AG04450 (cell line): ENCODE results near the gene TES. TPM values are rescaled to one million over a fixed set of nuclear protein-coding genes. Genes with fewer than 3 reads are reported as not detected.

Experiments used
- CTCF ChIA-PET: fragments of 300-600, 350-600 bp; formaldehyde crosslinking; extraction: SDS; loops from one replicate; lab custom pipeline; 2022; ENCODE audit warnings: antibody characterized with exemption, inconsistent platforms; lab: Charles Lee
- POLR2A ChIA-PET: fragments of 350-600 bp; formaldehyde crosslinking; extraction: SDS; loops from one replicate; lab custom pipeline; 2021; ENCODE audit warnings: antibody characterized with exemption, inconsistent platforms; lab: Yijun Ruan, JAX
- DNase-seq: peaks from one replicate; pipeline ENCODE4 v3.0.0-alpha.2; 2011; ENCODE audit warnings: low read depth, low spot score
- H3K27ac ChIP-seq: one replicate; pipeline ENCODE4 v1.5.1; 2012; ENCODE audit warnings: low read depth, low read length, control low read depth
- H3K27me3 ChIP-seq: one replicate; pipeline ENCODE4 v1.6.0; 2012; ENCODE audit warnings: low read length; ENCODE audit not compliant: control insufficient read depth, insufficient read depth
- H3K4me3 ChIP-seq: 2 replicates; pipeline ENCODE4 v1.5.1; 2011; ENCODE audit warnings: mild to moderate bottlenecking, low read depth, low read length, control low read depth
- H3K9me3 ChIP-seq: 2 replicates; pipeline ENCODE4 v1.5.1; 2012; ENCODE audit warnings: low read length; ENCODE audit not compliant: control insufficient read depth, insufficient read depth
- CTCF ChIP-seq: IDR thresholded peaks from 2 replicates; pipeline ENCODE4 v1.5.1; 2011; ENCODE audit warnings: low read depth, low read length, control low read depth, inconsistent platforms
- polyA plus RNA-seq: library from polyadenylated mRNA; depleted of rRNA; stranded (reverse); fragments of >200 nt; gene quantifications from 2 replicates; pipeline ENCODE4 v1.2.3, GENCODE V29; 2011

Gene TES
- polyA plus RNA-seq, 1 experiment = 152 TPM

- Histone ChIP-seq H3K4me3 (no peak overlapping the region), H3K27ac (no peak overlapping the region), H3K9me3 (no peaks in the 10 kb centered on the region), H3K27me3 (no peaks in the 10 kb centered on the region)
- no peak for TF ChIP-seq CTCF
- no peak for DNase-seq
- ChIA-PET CTCF (interaction anchor here (0.6 to 2.9 kb wide), 4 partner anchors 22 to 306 kb away, joined by 3 to 8 read pairs (median 4); no protein-coding TSS in a partner anchor), POLR2A (interaction anchor here (1.4 kb wide), 1 partner anchor 13 kb away, joined by 3 read pairs; no protein-coding TSS in a partner anchor)
These were observed 74.9 kb downstream of the TES start for GRCh38 chr7:116285252-116285651.

GRCh38 chr7:116290740-116291139, 80.4 kb downstream of the TES start:
- H3K4me3 ChIP-seq = no peak overlapping the region
- TF ChIP-seq CTCF = no peak
- CTCF ChIA-PET = no interaction called here
- DNase-seq = no peak
- H3K27me3 ChIP-seq = no peaks in the 10 kb centered on the region
- POLR2A ChIA-PET = no interaction called here
- H3K27ac ChIP-seq = no peak overlapping the region
- H3K9me3 ChIP-seq = no peaks in the 10 kb centered on the region

- ChIA-PET POLR2A (no interaction called here), CTCF (no interaction called here)
- no peak for TF ChIP-seq CTCF
- no peaks in the 10 kb centered on the region for H3K27me3 ChIP-seq
- no peak overlapping the region for H3K4me3 ChIP-seq
- no peak overlapping the region for H3K27ac ChIP-seq
- H3K9me3 ChIP-seq = no peaks in the 10 kb centered on the region
- no peak for DNase-seq
These were observed 81.6 kb downstream of the TES start for GRCh38 chr7:116291937-116292336.

GRCh38 chr7:116292381-116292780, 82.0 kb downstream of the TES start:
- Histone ChIP-seq H3K27me3 (no peaks in the 10 kb centered on the region), H3K4me3 (no peak overlapping the region), H3K9me3 (no peaks in the 10 kb centered on the region), H3K27ac (no peak overlapping the region)
- POLR2A ChIA-PET = no interaction called here
- TF ChIP-seq CTCF = no peak
- CTCF ChIA-PET = no interaction called here
- DNase-seq = no peak

- ChIA-PET CTCF (no interaction called here), POLR2A (no interaction called here)
- Histone ChIP-seq H3K27me3 (no peaks in the 10 kb centered on the region), H3K9me3 (no peaks in the 10 kb centered on the region), H3K27ac (no peak overlapping the region), H3K4me3 (no peak overlapping the region)
- TF ChIP-seq CTCF = peak; percentile 16; the same call in 1 of the 2 replicates
- DNase-seq = no peak
These were observed 82.8 kb downstream of the TES start for GRCh38 chr7:116293139-116293538.
